GM12878 (cell line): Measurements from ENCODE around the gene IL32.

Experiments
- MYC ChIP-seq: IDR thresholded peaks from 2 replicates; pipeline ENCODE4 v1.6.1; 2011; ENCODE audit warnings: mild to moderate bottlenecking, low read length, moderate library complexity, inconsistent platforms; ENCODE audit not compliant: insufficient read depth, insufficient replicate concordance, insufficient read length, severe bottlenecking
- POLR2AphosphoS5 ChIP-seq: IDR thresholded peaks from 2 replicates; pipeline ENCODE4 v1.6.1; 2011; ENCODE audit warnings: mild to moderate bottlenecking, low read length, inconsistent platforms
- ZNF207 ChIP-seq: fragments of 450-650 bp; IDR thresholded peaks from 2 replicates; pipeline ENCODE4 v1.6.1; 2014; ENCODE audit warnings: antibody characterized with exemption, mild to moderate bottlenecking, borderline replicate concordance
- TF ChIP-seq, protein P1 (sequence below), 3 experiments: IDR thresholded peaks in 2 of 3; conservative IDR thresholded peaks in 1 of 3; 2 replicates each; pipeline ENCODE4 v1.5.1; 2011; ENCODE audit warnings: low read depth in 3 of 3, low read length in 3 of 3, mild to moderate bottlenecking in 3 of 3, control low read depth in 2 of 3, moderate library complexity in 2 of 3, inconsistent platforms in 1 of 3, mixed read lengths in 1 of 3; ENCODE audit not compliant: control insufficient read depth in 2 of 3, insufficient read depth in 1 of 3; ENCODE audit errors: extremely low read depth in 1 of 3

DNA sequence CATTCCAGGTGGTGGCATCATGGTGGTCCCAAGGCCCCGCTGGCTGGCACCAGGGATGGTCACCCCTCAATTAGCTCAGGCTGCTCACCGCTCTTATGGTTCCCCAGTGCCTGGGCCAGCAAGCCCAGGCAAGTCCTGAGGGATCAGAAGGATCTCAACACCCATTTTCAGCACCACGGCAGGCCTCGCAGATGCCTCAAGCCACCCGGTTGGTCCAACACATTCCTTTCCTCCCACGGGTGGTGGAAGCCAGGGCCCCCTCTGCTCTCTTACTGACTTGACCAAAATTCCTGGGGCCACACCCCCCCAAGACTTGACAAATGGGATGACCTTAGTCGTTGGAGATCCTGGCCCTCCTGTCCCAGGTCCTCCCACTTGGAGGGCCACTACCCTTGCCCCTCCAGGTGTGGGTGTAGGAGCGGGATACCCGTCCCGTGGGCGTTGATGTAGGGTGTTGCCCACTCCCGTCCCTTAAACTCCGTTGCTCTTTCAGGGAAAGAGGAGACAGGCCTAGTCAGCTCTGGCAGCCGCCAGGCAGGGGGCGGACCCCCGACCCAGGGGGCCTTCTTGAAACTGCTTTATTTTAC lies 52.9 kb downstream of the IL32 start:
- no peak for TF ChIP-seq MYC
- TF ChIP-seq, protein P1, sequence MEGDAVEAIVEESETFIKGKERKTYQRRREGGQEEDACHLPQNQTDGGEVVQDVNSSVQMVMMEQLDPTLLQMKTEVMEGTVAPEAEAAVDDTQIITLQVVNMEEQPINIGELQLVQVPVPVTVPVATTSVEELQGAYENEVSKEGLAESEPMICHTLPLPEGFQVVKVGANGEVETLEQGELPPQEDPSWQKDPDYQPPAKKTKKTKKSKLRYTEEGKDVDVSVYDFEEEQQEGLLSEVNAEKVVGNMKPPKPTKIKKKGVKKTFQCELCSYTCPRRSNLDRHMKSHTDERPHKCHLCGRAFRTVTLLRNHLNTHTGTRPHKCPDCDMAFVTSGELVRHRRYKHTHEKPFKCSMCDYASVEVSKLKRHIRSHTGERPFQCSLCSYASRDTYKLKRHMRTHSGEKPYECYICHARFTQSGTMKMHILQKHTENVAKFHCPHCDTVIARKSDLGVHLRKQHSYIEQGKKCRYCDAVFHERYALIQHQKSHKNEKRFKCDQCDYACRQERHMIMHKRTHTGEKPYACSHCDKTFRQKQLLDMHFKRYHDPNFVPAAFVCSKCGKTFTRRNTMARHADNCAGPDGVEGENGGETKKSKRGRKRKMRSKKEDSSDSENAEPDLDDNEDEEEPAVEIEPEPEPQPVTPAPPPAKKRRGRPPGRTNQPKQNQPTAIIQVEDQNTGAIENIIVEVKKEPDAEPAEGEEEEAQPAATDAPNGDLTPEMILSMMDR (IDR thresholded peaks at IDR 0.05 in 2 of 3, conservative IDR thresholded peaks at IDR 0.05 in 1 of 3; ENCODE audit: control insufficient read depth in 2 of 3, extremely low read depth in 1 of 3, insufficient read depth in 1 of 3, low read depth in 3 of 3, low read length in 3 of 3), result no peak
- no peak for TF ChIP-seq ZNF207
- TF ChIP-seq POLR2AphosphoS5, result no peak
